Measurements from ENCODE around the gene TTLL1.

TTLL1 gene

GRCh38 chr22:43090130-43090789, 1.1 kb upstream of the TTLL1 start:
- Histone ChIP-seq H3K4me3 (ENCODE audit: low read depth, low read length) (no peak overlapping the region), H3K36me3 (ENCODE audit: control insufficient read depth, insufficient read depth, low read length) (no peaks in the 10 kb centered on the region), H2AFZ (peak overlapping the region; percentile 17), H3K4me2 (ENCODE audit: low read length) (no peak overlapping the region), H3K9me3 (ENCODE audit: control insufficient read depth, low read length) (no peaks in the 10 kb centered on the region), H3K79me2 (no peaks in the 10 kb centered on the region), H3K9ac (no peak overlapping the region), H3K27me3 (ENCODE audit: control insufficient read depth, insufficient read depth, low read length) (no peaks in the 10 kb centered on the region), H3K4me1 (no peaks in the 10 kb centered on the region), H3K27ac (no peak overlapping the region)
- peak; percentile 17 for TF ChIP-seq CTCF (IDR thresholded peaks at IDR 0.05)

GRCh38 chr22:43088627-43088983, 586 bp downstream of the TTLL1 start:
- H2AFZ ChIP-seq: peak overlapping the region; percentile 78
- H3K4me2 ChIP-seq (ENCODE audit: low read length): peak overlapping the region; percentile 64
- no peaks in the 10 kb centered on the region for H3K9me3 ChIP-seq (ENCODE audit: control insufficient read depth, low read length)
- peak overlapping the region; percentile 66 for H3K4me3 ChIP-seq (ENCODE audit: low read depth, low read length)
- no peaks in the 10 kb centered on the region for H3K4me1 ChIP-seq
- no peaks in the 10 kb centered on the region for H3K79me2 ChIP-seq
- no peak for TF ChIP-seq CTCF (IDR thresholded peaks at IDR 0.05)
- H3K9ac ChIP-seq: no peak overlapping the region
- H3K27me3 ChIP-seq (ENCODE audit: control insufficient read depth, insufficient read depth, low read length): no peaks in the 10 kb centered on the region
- no peaks in the 10 kb centered on the region for H3K36me3 ChIP-seq (ENCODE audit: control insufficient read depth, insufficient read depth, low read length)
- no peak overlapping the region for H3K27ac ChIP-seq

- no peak overlapping the region for H3K4me3 ChIP-seq (ENCODE audit: low read depth, low read length)
- no peaks in the 10 kb centered on the region for H3K9me3 ChIP-seq (ENCODE audit: control insufficient read depth, low read length)
- no peak overlapping the region for H3K27ac ChIP-seq
- no peaks in the 10 kb centered on the region for H3K4me1 ChIP-seq
- no peak overlapping the region for H2AFZ ChIP-seq
- no peak overlapping the region for H3K4me2 ChIP-seq (ENCODE audit: low read length)
- no peaks in the 10 kb centered on the region for H3K79me2 ChIP-seq
- no peaks in the 10 kb centered on the region for H3K27me3 ChIP-seq (ENCODE audit: control insufficient read depth, insufficient read depth, low read length)
- no peaks in the 10 kb centered on the region for H3K36me3 ChIP-seq (ENCODE audit: control insufficient read depth, insufficient read depth, low read length)
- H3K9ac ChIP-seq: no peak overlapping the region
- TF ChIP-seq CTCF (IDR thresholded peaks at IDR 0.05): no peak
These were observed 3.3 kb downstream of the TTLL1 start for GRCh38 chr22:43085658-43086606.

GRCh38 chr22:43081968-43082367, 7.2 kb downstream of the TTLL1 start:
- H3K9me3 ChIP-seq (ENCODE audit: control insufficient read depth, low read length): no peaks in the 10 kb centered on the region
- H3K79me2 ChIP-seq: no peaks in the 10 kb centered on the region
- no peak for TF ChIP-seq CTCF (IDR thresholded peaks at IDR 0.05)
- no peaks in the 10 kb centered on the region for H3K4me1 ChIP-seq
- H3K4me3 ChIP-seq (ENCODE audit: low read depth, low read length): no peak overlapping the region
- no peaks in the 10 kb centered on the region for H3K36me3 ChIP-seq (ENCODE audit: control insufficient read depth, insufficient read depth, low read length)
- H2AFZ ChIP-seq: no peak overlapping the region
- no peaks in the 10 kb centered on the region for H3K27me3 ChIP-seq (ENCODE audit: control insufficient read depth, insufficient read depth, low read length)
- H3K4me2 ChIP-seq (ENCODE audit: low read length): no peak overlapping the region
- H3K9ac ChIP-seq: no peak overlapping the region
- no peak overlapping the region for H3K27ac ChIP-seq
